ENCODE results near the gene CAPSL. TPM values are rescaled to one million over a fixed set of nuclear protein-coding genes. Genes with fewer than 3 reads are reported as not detected.

CAPSL gene
- total and polyA plus RNA-seq, 9 of the 15 experiments (the other 6 are each of a cell fraction or from before 2014, with no cell fraction given), result not detected

GRCh38 chr5:35963381-35963843 is 25.0 kb upstream of the CAPSL start (continued):
- TF ChIP-seq REST (IDR thresholded peaks at IDR 0.05; ENCODE audit: borderline replicate concordance) (peak; percentile 55; the same call in 1 of the 2 replicates), REST (CRISPR knock-in tag; IDR thresholded peaks at IDR 0.05; ENCODE audit: low read depth) (no peak), L3MBTL2 (IDR thresholded peaks at IDR 0.05) (peak; percentile 27; the same call in 1 of the 2 replicates), TAF15 (IDR thresholded peaks at IDR 0.05; ENCODE audit: low read depth, low read length) (no peak), THRAP3 (IDR thresholded peaks at IDR 0.05; ENCODE audit: borderline replicate concordance) (0 out of 2 replicates have a peak, but pooled peaks have one; percentile 40), YY1 (IDR thresholded peaks at IDR 0.05; ENCODE audit: borderline replicate concordance in 1 of 3, control insufficient read depth in 1 of 3, extremely low read depth in 1 of 3, insufficient read depth in 3 of 3, insufficient read length in 1 of 3, insufficient replicate concordance in 2 of 3, low read depth in 1 of 3, low read length in 2 of 3) (peak in 1 of 3 experiments; percentile 48), CTCFL (IDR thresholded peaks at IDR 0.05; ENCODE audit: borderline replicate concordance, insufficient read depth, low read depth, low read length, poor library complexity, severe bottlenecking) (peak; percentile 11), RAD21 (CRISPR knock-in tag; conservative IDR thresholded peaks at IDR 0.05 in 1 of 2, IDR thresholded peaks at IDR 0.05 in 1 of 2) (peak; percentile 34 to 63; a peak in 3 of 4 replicates), BRF1 (IDR thresholded peaks at IDR 0.05; ENCODE audit: borderline replicate concordance, extremely low read depth, insufficient read length) (no peak), HES1 (IDR thresholded peaks at IDR 0.05; ENCODE audit: low read depth) (no peak), TCF7L2 (IDR thresholded peaks at IDR 0.05; ENCODE audit: low read depth, low read length) (no peak), MITF (IDR thresholded peaks at IDR 0.05) (no peak), KDM5B (IDR thresholded peaks at IDR 0.05; ENCODE audit: insufficient replicate concordance, low read depth, low read length) (no peak), KLF16 (IDR thresholded peaks at IDR 0.05) (peak; percentile 68)
